AML-193 (cell line): ENCODE data around the gene TRAPPC12.
"Not testable (repeated sequence)": the region's sequence is repeated elsewhere in the genome, so short reads cannot be mapped to it uniquely, and the experiment has no call there.

ENCODE experiments used
- DNase-seq, 2 experiments: peaks; one replicate each; lab custom pipeline; 2025; lab: John Stamatoyannopoulos, UW

The TRAPPC12 gene

GRCh38 chr2:3487432-3487831 is 107.9 kb downstream of the TRAPPC12 start:
- no peak for DNase-seq

- no peak for DNase-seq
These were observed 108.6 kb downstream of the TRAPPC12 start for GRCh38 chr2:3488061-3488531.

GRCh38 chr2:3488855-3489763 is 109.6 kb downstream of the TRAPPC12 start:
- DNase-seq: no peak

- no peak for DNase-seq
These were observed 110.2 kb downstream of the TRAPPC12 start for GRCh38 chr2:3489764-3490115.

- DNase-seq: no peak
These were observed 111.0 kb downstream of the TRAPPC12 start for GRCh38 chr2:3490191-3491170.

- no peak for DNase-seq
These were observed 111.8 kb downstream of the TRAPPC12 start for GRCh38 chr2:3491306-3491705.

- no peak for DNase-seq
These were observed 112.4 kb downstream of the TRAPPC12 start for GRCh38 chr2:3491716-3492474.

GRCh38 chr2:3492475-3492787 is 112.9 kb downstream of the TRAPPC12 start:
- DNase-seq: not testable (repeated sequence)

- no peak for DNase-seq
These were observed 113.6 kb downstream of the TRAPPC12 start for GRCh38 chr2:3492951-3493614.

- DNase-seq: no peak
These were observed 114.1 kb downstream of the TRAPPC12 start for GRCh38 chr2:3493615-3494007.

GRCh38 chr2:3494984-3495666 is 115.6 kb downstream of the TRAPPC12 start:
- no peak for DNase-seq

- DNase-seq: not testable (repeated sequence)
These were observed 117.2 kb downstream of the TRAPPC12 start for GRCh38 chr2:3496708-3497080.

- DNase-seq: no peak
These were observed 119.4 kb downstream of the TRAPPC12 start for GRCh38 chr2:3498783-3499394.

- DNase-seq: no peak
These were observed 120.9 kb downstream of the TRAPPC12 start for GRCh38 chr2:3500326-3500899.

- DNase-seq: no peak
These were observed 123.6 kb downstream of the TRAPPC12 start for GRCh38 chr2:3503046-3503445.

- DNase-seq: no peak
These were observed 124.0 kb downstream of the TRAPPC12 start for GRCh38 chr2:3503483-3503882.

- no peak for DNase-seq
These were observed 125.2 kb downstream of the TRAPPC12 start for GRCh38 chr2:3504741-3505140.

- no peak for DNase-seq
These were observed 126.3 kb downstream of the TRAPPC12 start for GRCh38 chr2:3505771-3506170.

GRCh38 chr2:3512086-3512485 is 132.6 kb downstream of the TRAPPC12 start:
- no peak for DNase-seq
